RWPE1 (cell line): ENCODE measurements around the gene GOLGA6L10.
A peak's percentile ranks its signal among the peaks of the same experiment; 100 is the strongest.
"Not testable (repeated sequence)": the region's sequence is repeated elsewhere in the genome, so short reads cannot be mapped to it uniquely, and the experiment has no call there.

Experiments
- CTCF ChIA-PET: fragments of 350-600 bp; sonication (Branson Sonifier 250); formaldehyde crosslinking; extraction: SDS; loops from one replicate; lab custom pipeline; 2021; lab: Yijun Ruan, JAX
- POLR2A ChIA-PET: fragments of 400-600 bp; formaldehyde crosslinking; extraction: SDS; loops from one replicate; lab custom pipeline; 2020; ENCODE audit warnings: antibody characterized with exemption; ENCODE audit not compliant: low non-redundant PET; lab: Yijun Ruan, JAX
- DNase-seq: peaks from one replicate; pipeline ENCODE4 v3.0.0; 2012; ENCODE audit warnings: low spot score
- H3K27ac ChIP-seq: fragments of 450-650 bp; 2 replicates; pipeline ENCODE4 v1.5.1; 2017

Gene GOLGA6L10

GRCh38 chr15:82336180-82336647 lies 13.1 kb downstream of the GOLGA6L10 start:
- CTCF ChIA-PET, DNase-seq, POLR2A ChIA-PET: not testable (repeated sequence)
- peak overlapping the region; percentile 42 for H3K27ac ChIP-seq

GRCh38 chr15:82335006-82335405 lies 14.3 kb downstream of the GOLGA6L10 start:
- DNase-seq, H3K27ac ChIP-seq, CTCF ChIA-PET, POLR2A ChIA-PET: not testable (repeated sequence)

- POLR2A ChIA-PET, H3K27ac ChIP-seq, DNase-seq, CTCF ChIA-PET: not testable (repeated sequence)
These were observed 14.7 kb downstream of the GOLGA6L10 start for GRCh38 chr15:82334554-82334932.

- H3K27ac ChIP-seq, POLR2A ChIA-PET, DNase-seq, CTCF ChIA-PET: not testable (repeated sequence)
These were observed 15.4 kb downstream of the GOLGA6L10 start for GRCh38 chr15:82333603-82334553.

GRCh38 chr15:82332711-82333602 lies 16.3 kb downstream of the GOLGA6L10 start:
- CTCF ChIA-PET = not testable (repeated sequence)

GRCh38 chr15:82331576-82332304 lies 17.5 kb downstream of the GOLGA6L10 start:
- POLR2A ChIA-PET, H3K27ac ChIP-seq, CTCF ChIA-PET, DNase-seq: not testable (repeated sequence)

More at GRCh38 chr15:82332711-82333602, 16.3 kb downstream of the GOLGA6L10 start:
- H3K27ac ChIP-seq, DNase-seq, POLR2A ChIA-PET: not testable (repeated sequence)

- DNase-seq, POLR2A ChIA-PET, H3K27ac ChIP-seq, CTCF ChIA-PET: not testable (repeated sequence)
These were observed 18.4 kb downstream of the GOLGA6L10 start for GRCh38 chr15:82330921-82331320.

GRCh38 chr15:82329039-82329438 lies 20.2 kb downstream of the GOLGA6L10 start:
- DNase-seq, CTCF ChIA-PET, POLR2A ChIA-PET, H3K27ac ChIP-seq: not testable (repeated sequence)

GRCh38 chr15:82327372-82327771 lies 21.9 kb downstream of the GOLGA6L10 start:
- H3K27ac ChIP-seq, CTCF ChIA-PET, DNase-seq: not testable (repeated sequence)
- POLR2A ChIA-PET = interaction anchor here (0.6 kb wide), 1 partner anchor 989 kb away, joined by 3 read pairs; no protein-coding TSS in a partner anchor

GRCh38 chr15:82326896-82327295 lies 22.4 kb downstream of the GOLGA6L10 start:
- DNase-seq, CTCF ChIA-PET, H3K27ac ChIP-seq: not testable (repeated sequence)
- POLR2A ChIA-PET = interaction anchor here (0.6 kb wide), 1 partner anchor 989 kb away, joined by 3 read pairs; no protein-coding TSS in a partner anchor

- POLR2A ChIA-PET, DNase-seq, H3K27ac ChIP-seq, CTCF ChIA-PET: not testable (repeated sequence)
These were observed 23.6 kb downstream of the GOLGA6L10 start for GRCh38 chr15:82325646-82326045.

GRCh38 chr15:82324831-82325230 lies 24.4 kb downstream of the GOLGA6L10 start:
- H3K27ac ChIP-seq, POLR2A ChIA-PET, DNase-seq, CTCF ChIA-PET: not testable (repeated sequence)

GRCh38 chr15:82322488-82322887 lies 26.8 kb downstream of the GOLGA6L10 start:
- H3K27ac ChIP-seq, DNase-seq, POLR2A ChIA-PET, CTCF ChIA-PET: not testable (repeated sequence)

GRCh38 chr15:82320861-82321260 lies 28.4 kb downstream of the GOLGA6L10 start:
- POLR2A ChIA-PET, DNase-seq, CTCF ChIA-PET, H3K27ac ChIP-seq: not testable (repeated sequence)

- CTCF ChIA-PET = not testable (repeated sequence)
These were observed 29.6 kb downstream of the GOLGA6L10 start for GRCh38 chr15:82319522-82320278.

More at GRCh38 chr15:82319522-82320278, 29.6 kb downstream of the GOLGA6L10 start:
- H3K27ac ChIP-seq, POLR2A ChIA-PET, DNase-seq: not testable (repeated sequence)
